GM19193 (cell line): ENCODE measurements around the gene TNS3.

Source experiments
- POLR2A ChIP-seq: IDR thresholded peaks from 4 replicates; pipeline ENCODE4 v1.6.1; 2011; ENCODE audit not compliant: insufficient read depth, insufficient read length; ENCODE audit errors: extremely low read depth

Gene TNS3

DNA sequence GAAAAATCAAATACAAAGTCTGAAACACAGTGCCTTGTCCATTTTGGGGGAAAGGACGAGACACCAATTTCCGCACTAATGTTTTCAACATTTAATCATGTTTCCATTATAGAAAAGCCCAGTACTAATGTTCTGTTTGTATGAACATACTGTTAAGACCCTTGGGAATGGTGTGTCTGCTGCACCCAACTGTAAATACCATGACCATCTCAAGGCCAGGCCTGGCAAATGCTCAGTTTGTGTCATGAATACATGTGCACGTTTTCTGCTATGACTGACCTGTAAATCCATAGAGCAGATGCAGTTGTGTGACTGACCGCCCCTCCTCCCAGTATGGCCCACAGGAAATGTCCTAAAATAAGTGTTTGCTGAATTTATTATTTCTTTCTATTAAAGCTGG lies 270.0 kb downstream of the TNS3 start:
- no peak for TF ChIP-seq POLR2A

- TF ChIP-seq POLR2A, result no peak
These were observed 271.9 kb downstream of the TNS3 start for GRCh38 chr7:47310020-47310419.

- no peak for TF ChIP-seq POLR2A
These were observed 273.1 kb downstream of the TNS3 start for GRCh38 chr7:47308808-47309207.

- TF ChIP-seq POLR2A, result no peak
These were observed 274.6 kb downstream of the TNS3 start for GRCh38 chr7:47307311-47307710.

GRCh38 chr7:47304727-47305719 lies 276.9 kb downstream of the TNS3 start:
- TF ChIP-seq POLR2A, result no peak

GRCh38 chr7:47303695-47304453 lies 278.0 kb downstream of the TNS3 start:
- no peak for TF ChIP-seq POLR2A

- no peak for TF ChIP-seq POLR2A
These were observed 278.8 kb downstream of the TNS3 start for GRCh38 chr7:47303014-47303694.

DNA sequence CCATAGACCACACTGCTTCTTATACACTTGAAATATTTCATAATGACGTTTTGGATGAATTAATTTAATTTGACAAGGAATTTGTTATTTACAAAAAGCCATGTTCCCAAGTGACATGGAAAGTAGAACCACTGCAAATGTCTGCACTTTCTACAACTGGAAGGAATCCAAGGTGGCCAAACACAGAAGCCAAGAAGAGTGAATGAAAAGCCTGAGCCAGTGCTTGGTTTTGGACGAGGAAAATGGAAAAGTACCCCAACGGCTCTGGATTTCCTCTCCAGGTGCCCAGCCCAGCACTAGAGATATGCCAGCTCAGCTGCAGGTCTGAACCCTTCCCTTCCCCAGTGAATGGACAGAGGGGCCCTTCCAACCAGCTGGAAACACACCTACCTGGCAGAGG lies 279.4 kb downstream of the TNS3 start:
- no peak for TF ChIP-seq POLR2A

- TF ChIP-seq POLR2A, result no peak
These were observed 280.1 kb downstream of the TNS3 start for GRCh38 chr7:47301657-47302295.

GRCh38 chr7:47301105-47301477 lies 280.8 kb downstream of the TNS3 start:
- no peak for TF ChIP-seq POLR2A

- no peak for TF ChIP-seq POLR2A
These were observed 281.3 kb downstream of the TNS3 start for GRCh38 chr7:47300472-47301104.

GRCh38 chr7:47299496-47299895 lies 282.4 kb downstream of the TNS3 start:
- no peak for TF ChIP-seq POLR2A

GRCh38 chr7:47298636-47299035 lies 283.3 kb downstream of the TNS3 start:
- no peak for TF ChIP-seq POLR2A

GRCh38 chr7:47297120-47297519 lies 284.8 kb downstream of the TNS3 start:
- no peak for TF ChIP-seq POLR2A
